GM06990 (cell line): ENCODE results near the gene MSMO1.

Experiments
- DNase-seq: peaks from one replicate; pipeline ENCODE4 v3.0.0-alpha.2; 2011; ENCODE audit not compliant: insufficient read length; ENCODE audit errors: extremely low read depth
- H3K27me3 ChIP-seq: replicated peaks from 2 replicates; pipeline ENCODE4 v1.6.0; 2011; ENCODE audit warnings: low read length; ENCODE audit not compliant: control insufficient read depth, insufficient read depth
- H3K36me3 ChIP-seq: 2 replicates; pipeline ENCODE4 v1.5.1; 2011; ENCODE audit warnings: low read length; ENCODE audit not compliant: control insufficient read depth, insufficient read depth
- H3K4me3 ChIP-seq: replicated peaks from 2 replicates; pipeline ENCODE4 v1.5.1; 2011; ENCODE audit warnings: low read depth, mild to moderate bottlenecking, control low read depth, low read length
- CTCF ChIP-seq: IDR thresholded peaks from 2 replicates; pipeline ENCODE4 v1.5.1; 2011; ENCODE audit warnings: low read length, control low read depth, mild to moderate bottlenecking, inconsistent platforms; ENCODE audit not compliant: insufficient read depth, poor library complexity, severe bottlenecking

MSMO1 gene

GRCh38 chr4:165383591-165384073, 56.2 kb downstream of the MSMO1 start:
- Histone ChIP-seq H3K27me3 (peaks cover 1% of the 10 kb centered on the region; the same call in 1 of the 2 replicates), H3K4me3 (no peak overlapping the region), H3K36me3 (no peaks in the 10 kb centered on the region)
- no peak for TF ChIP-seq CTCF
- DNase-seq: no peak

- Histone ChIP-seq H3K36me3 (no peaks in the 10 kb centered on the region), H3K4me3 (no peak overlapping the region), H3K27me3 (no peaks in the 10 kb centered on the region; the same call in 1 of the 2 replicates)
- TF ChIP-seq CTCF: no peak
- DNase-seq: no peak
These were observed 56.7 kb downstream of the MSMO1 start for GRCh38 chr4:165384186-165384585.

GRCh38 chr4:165384598-165384997, 57.1 kb downstream of the MSMO1 start:
- no peaks in the 10 kb centered on the region for H3K36me3 ChIP-seq
- H3K27me3 ChIP-seq: no peaks in the 10 kb centered on the region; the same call in 1 of the 2 replicates
- no peak for TF ChIP-seq CTCF
- no peak overlapping the region for H3K4me3 ChIP-seq
- DNase-seq: no peak

- H3K4me3 ChIP-seq: no peak overlapping the region
- no peak for TF ChIP-seq CTCF
- no peak for DNase-seq
- no peaks in the 10 kb centered on the region; the same call in 1 of the 2 replicates for H3K27me3 ChIP-seq
- H3K36me3 ChIP-seq: no peaks in the 10 kb centered on the region
These were observed 57.7 kb downstream of the MSMO1 start for GRCh38 chr4:165385126-165385525.

GRCh38 chr4:165386328-165386727, 58.9 kb downstream of the MSMO1 start:
- no peaks in the 10 kb centered on the region for H3K36me3 ChIP-seq
- H3K27me3 ChIP-seq: no peaks in the 10 kb centered on the region; the same call in 1 of the 2 replicates
- no peak overlapping the region for H3K4me3 ChIP-seq
- TF ChIP-seq CTCF: no peak
- DNase-seq: no peak

- H3K4me3 ChIP-seq: no peak overlapping the region
- DNase-seq: no peak
- no peaks in the 10 kb centered on the region; the same call in 1 of the 2 replicates for H3K27me3 ChIP-seq
- H3K36me3 ChIP-seq: no peaks in the 10 kb centered on the region
- TF ChIP-seq CTCF: no peak
These were observed 61.3 kb downstream of the MSMO1 start for GRCh38 chr4:165388756-165389155.
